ENCODE measurements around the gene LRRC9.

- TF ChIP-seq CTCF (IDR thresholded peaks at IDR 0.05; ENCODE audit: low read depth, low read length, poor library complexity, severe bottlenecking) (no peak), EZH2phosphoT487 (IDR thresholded peaks at IDR 0.05; ENCODE audit: borderline replicate concordance, low read length) (no peak)
Observed at GRCh38 chr14:60002819-60003492, 83.0 kb downstream of the LRRC9 start.
